Measurements from ENCODE around the gene ADGRL2.

ADGRL2 gene

GRCh38 chr1:81806432-81806770 lies 5.7 kb downstream of the ADGRL2 start:
- DNase-seq (ENCODE audit: low spot score) = no peak

DNA sequence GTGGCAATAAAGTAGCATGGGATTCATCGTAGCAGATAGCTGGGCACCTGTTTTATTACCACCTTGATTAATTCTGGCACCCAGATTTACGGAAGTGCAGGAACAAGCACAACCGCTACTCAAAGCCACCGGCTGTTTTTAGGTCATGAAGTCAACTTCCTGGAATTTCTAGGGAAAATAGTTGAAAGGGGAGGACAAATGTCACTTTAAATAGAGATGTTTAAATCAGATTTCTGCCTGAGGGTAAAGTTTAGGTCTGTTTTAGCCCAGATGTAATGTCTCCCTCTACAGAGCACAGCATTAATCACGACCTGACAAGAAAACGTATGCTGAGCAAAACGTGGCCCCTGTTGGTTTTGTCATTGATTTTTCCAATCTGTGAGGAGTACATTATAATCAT lies 8.0 kb downstream of the ADGRL2 start:
- no peak for DNase-seq (ENCODE audit: low spot score)

GRCh38 chr1:81809808-81810207 lies 9.1 kb downstream of the ADGRL2 start:
- DNase-seq (ENCODE audit: low spot score) = no peak

- no peak for DNase-seq (ENCODE audit: low spot score)
Observed at GRCh38 chr1:81811757-81812371, 11.1 kb downstream of the ADGRL2 start.

- no peak for DNase-seq (ENCODE audit: low spot score)
Observed at GRCh38 chr1:81812712-81813111, 12.0 kb downstream of the ADGRL2 start.

DNA sequence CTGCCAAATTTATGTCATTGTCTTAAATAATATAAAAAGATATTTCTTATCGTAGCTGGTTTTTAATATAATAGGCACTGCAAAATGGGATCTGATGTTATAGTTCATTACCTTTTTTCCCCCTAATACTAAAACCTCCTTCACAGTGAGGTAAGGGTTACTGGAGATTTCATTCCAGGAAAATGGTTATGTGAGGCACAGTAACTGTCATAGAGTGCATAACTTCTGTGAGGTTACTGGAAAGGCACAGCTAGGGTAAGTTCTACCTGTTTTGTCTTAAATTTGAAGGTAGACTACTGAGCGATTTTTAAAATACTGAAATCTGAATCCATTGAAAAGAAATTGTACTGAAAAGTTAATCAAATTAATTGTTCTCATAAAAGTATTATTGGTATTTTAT lies 13.0 kb downstream of the ADGRL2 start:
- DNase-seq (ENCODE audit: low spot score) = no peak

- DNase-seq (ENCODE audit: low spot score) = no peak
Observed at GRCh38 chr1:81819613-81820012, 18.9 kb downstream of the ADGRL2 start.

GRCh38 chr1:81820765-81821164 lies 20.0 kb downstream of the ADGRL2 start:
- DNase-seq (ENCODE audit: low spot score) = no peak

GRCh38 chr1:81823082-81823481 lies 22.3 kb downstream of the ADGRL2 start:
- no peak for DNase-seq (ENCODE audit: low spot score)

DNA sequence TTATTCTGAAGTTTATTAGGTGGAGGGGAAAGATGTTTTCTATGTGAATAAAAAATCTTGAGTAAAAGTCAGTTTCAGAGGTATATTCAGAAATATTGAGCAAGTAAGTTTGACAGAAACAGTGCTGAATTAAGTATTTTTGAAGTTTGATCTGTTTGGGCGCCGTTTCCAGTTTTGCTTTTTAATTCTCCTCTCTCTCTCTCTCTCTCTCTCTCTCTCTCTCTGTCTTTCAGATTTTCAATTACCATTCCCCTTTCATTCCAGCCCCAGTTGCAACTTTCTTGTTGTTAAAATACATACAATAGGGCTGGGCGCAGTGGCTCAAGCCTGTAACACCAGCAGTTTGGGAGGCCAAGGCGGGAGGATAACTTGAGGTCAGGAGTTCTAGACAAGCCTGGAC lies 24.0 kb downstream of the ADGRL2 start:
- DNase-seq (ENCODE audit: low spot score) = no peak

- no peak for DNase-seq (ENCODE audit: low spot score)
Observed at GRCh38 chr1:81827942-81828341, 27.2 kb downstream of the ADGRL2 start.

DNA sequence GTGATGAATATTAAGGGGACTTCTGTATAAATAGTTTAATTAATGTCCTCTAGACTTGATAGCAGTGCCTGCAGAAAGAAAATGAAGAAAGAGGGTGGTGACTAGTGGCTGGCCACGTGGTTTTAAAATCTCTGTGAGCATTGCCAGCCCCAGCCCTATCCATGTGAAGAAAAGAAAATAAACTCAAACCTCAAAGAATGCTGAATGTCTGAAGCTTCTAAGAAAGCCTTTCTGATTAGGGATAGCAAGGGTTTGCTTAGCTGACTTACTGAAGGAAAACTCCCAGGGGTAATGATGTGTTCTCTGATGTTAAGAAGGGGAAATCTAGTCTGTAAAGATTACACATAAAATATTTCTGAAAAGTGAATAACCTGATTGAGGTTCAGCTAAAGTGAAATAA lies 31.8 kb downstream of the ADGRL2 start:
- DNase-seq (ENCODE audit: low spot score) = peak; percentile 47

- DNase-seq (ENCODE audit: low spot score) = no peak
Observed at GRCh38 chr1:81833722-81834121, 33.0 kb downstream of the ADGRL2 start.

- peak; percentile 4 for DNase-seq (ENCODE audit: low spot score)
Observed at GRCh38 chr1:81834268-81834667, 33.5 kb downstream of the ADGRL2 start.

DNA sequence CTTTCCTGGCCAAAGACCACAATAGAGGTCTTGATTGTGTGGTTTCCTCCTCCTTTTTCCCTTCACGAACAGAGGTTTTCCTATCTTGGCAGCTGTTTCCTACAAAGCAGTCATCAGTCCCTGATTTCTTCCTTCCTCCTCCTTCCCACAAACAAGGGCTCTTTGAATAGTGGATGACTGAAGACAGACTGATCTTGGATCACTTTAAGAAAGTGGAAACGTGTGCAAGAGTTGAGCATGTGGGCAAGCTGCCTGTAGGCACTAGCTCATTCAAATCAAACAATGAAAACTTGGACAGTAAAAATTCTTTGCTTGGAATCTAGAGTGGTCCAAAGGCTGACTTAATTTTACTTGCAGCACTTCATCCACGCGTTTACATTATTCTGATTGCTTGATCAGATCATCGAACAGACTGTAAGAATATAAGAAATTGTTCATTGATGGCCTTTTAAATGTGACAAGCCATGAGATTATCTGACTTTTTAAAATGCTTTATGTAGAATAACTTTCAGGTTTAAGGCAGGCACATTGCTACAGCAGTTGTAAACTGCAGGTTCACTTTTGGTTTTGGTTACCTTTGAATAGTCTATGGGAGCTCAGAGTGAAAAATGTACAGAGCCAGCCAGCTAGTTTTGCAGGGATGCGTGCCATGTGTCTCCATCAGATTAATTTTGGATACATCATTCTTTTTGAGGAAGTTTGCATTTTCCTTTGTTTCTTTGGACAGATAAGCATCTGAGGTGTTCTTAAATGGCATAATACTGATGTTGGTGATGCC lies 34.4 kb downstream of the ADGRL2 start:
- peak; percentile 13 for DNase-seq (ENCODE audit: low spot score)

DNA sequence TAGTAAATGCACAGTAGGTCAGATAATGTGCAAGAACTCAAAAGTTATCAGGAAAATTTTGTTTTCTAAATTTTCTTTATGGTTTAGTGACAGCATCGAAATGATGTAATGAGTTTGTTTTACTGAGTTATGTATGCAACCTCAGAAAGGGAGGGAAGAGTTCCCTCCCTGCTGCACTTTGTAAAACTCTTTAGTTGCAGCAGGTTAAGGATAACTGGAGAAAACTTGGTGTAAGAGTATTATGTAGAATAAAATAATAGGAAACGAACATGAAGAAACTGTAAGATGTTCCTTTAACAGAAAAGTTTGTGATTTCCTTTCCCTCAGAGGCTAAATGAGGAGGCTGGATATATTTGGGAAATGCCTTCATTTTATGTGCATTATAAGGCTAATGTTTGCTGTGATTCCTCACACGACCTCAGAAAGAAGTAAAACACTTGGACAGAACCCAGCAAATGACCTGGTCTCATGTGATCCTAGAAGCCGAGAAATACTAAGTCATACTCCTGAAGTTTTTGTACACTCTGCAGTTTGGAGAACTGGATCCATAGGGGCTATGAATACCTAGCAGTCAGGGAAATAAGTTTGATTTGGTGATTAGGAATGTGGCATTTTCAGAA lies 35.4 kb downstream of the ADGRL2 start:
- no peak for DNase-seq (ENCODE audit: low spot score)

DNA sequence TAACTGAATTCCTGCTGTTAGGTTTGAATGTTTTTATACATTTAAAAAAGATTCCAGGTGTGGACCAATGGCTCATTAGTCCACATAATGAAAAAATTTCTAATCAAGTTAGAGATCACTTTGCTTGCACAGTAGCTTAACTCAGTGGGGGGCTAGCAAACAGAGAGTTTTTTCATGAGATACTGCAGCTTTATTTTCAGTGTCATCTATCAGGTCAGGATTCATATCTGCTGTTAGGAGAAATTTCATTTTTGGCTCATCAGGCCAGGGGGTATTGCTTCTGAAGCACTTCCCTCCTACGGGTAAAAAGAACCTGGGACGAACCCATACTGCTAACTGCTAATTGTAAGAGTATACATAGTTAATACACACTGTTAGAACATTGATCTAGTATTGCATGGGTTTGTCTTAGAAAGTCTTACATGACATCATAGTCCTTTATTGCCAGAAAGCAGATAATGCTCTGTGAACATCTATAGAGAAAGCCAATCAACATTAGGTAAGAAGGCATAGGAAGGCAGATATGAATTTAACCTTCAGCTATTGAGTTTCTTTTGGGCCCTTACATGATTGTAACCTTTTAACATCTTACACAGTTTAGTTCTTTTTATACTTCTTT lies 38.0 kb downstream of the ADGRL2 start:
- DNase-seq (ENCODE audit: low spot score) = no peak

- DNase-seq (ENCODE audit: low spot score) = no peak
Observed at GRCh38 chr1:81840805-81841204, 40.1 kb downstream of the ADGRL2 start.

GRCh38 chr1:81841795-81842194 lies 41.1 kb downstream of the ADGRL2 start:
- DNase-seq (ENCODE audit: low spot score) = no peak

DNA sequence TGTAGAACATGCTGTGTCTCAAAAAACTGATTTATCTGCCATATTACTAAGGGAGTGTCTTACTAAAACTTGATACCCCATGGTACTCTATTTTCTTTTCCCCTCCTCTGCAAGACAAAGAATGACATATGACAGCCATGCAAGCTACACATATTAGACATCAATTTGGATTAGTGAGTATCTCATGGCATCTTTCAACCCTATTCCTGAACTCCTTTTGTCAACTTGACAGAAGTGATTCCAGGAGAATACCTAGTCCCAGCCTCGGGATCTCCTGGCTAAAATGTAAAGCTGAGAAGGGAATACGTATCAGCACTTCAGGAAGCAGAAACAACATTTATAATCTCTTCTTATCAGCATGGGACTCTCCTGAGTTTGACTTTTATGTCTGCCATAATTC lies 43.7 kb downstream of the ADGRL2 start:
- DNase-seq (ENCODE audit: low spot score) = no peak

DNA sequence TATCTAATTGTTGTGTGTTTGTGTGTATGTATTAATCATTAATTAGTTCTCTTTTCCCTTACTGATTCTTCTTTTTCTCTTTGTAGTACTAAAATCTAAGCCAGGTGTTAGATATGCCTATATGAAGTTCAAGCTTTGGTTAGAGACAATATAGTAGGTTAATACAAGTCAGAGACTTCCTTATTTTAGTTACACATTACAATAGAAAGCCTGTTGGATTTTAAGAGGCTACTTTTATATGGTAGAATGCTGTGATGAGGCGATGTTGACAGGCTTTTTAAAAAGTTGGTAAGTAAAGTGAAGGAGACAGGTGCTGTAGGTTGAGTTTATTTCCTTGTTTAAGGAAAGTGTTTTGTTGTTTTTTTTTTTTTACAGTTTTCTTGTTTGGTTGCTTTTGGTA lies 45.9 kb downstream of the ADGRL2 start:
- DNase-seq (ENCODE audit: low spot score) = no peak

DNA sequence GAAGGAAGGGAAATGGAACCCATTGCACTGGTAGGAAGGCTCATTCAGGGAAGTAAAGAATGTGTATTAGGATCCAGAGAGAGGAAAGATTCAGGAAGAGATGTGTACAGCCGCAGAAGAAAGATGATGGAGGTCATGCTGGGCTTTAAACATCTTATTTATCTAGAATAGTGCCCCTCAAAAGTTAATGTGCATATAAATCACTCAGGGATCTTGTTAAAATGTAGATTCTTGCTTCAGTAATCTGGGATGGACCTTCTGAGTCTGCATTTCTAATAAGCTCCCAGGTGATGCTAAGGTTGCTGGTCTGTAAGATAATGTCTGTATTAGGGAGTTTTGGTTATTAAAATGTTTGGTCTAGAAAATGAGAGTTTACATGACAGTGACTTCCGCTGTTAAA lies 46.3 kb downstream of the ADGRL2 start:
- DNase-seq (ENCODE audit: low spot score) = no peak
